Mesenteric fat pad (tissue), 1 donor: Measurements from ENCODE around the gene HDAC4. TPM values are rescaled to one million over a fixed set of nuclear protein-coding genes. Genes with fewer than 3 reads are reported as not detected.
A peak's percentile ranks its signal among the peaks of the same experiment; 100 is the strongest.

Experiments
- DNase-seq: peaks from one replicate; pipeline ENCODE4 v3.0.0-alpha.2; 2020; ENCODE audit warnings: low spot score
- total RNA-seq: library from RNA; stranded (reverse); fragmentation: NEBNext Ultra II Directional; extraction: Animal tissue kit (Norgen Biotek cat#: 25700); gene quantifications from one replicate; pipeline ENCODE4 v1.2.1, GENCODE V29; 2021
- donor health status: DM: yes; HTN: yes; CAD: no.

The HDAC4 gene
- total RNA-seq, 1 donor from 2014 or later, result 44.9 TPM

DNA sequence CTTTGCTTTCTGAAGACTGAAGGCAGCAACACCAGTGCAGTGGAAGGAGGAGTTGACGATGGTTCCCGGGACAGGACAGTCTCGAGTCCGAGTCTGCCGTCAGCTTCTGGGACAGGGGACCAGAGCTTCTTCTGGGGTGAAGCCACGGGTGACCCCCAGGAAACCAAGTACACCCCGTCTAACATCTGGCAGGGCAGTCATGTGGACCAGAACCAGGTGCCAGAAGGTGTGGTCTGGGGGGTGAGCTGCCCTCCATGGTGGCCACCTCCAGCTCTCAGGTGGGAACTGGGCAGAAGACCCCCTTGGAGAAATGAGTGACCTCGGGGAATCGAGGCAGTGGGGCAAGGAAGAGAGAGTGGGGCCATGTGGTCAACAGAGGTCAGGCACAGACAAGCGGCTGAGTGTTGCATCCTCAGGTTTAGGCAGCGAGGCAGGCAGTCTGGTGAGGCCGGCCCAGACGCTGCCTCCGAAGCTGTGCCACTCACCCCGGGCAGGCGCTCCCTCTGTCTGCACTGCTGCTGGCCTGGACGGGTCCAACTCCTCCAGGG lies 204.3 kb downstream of the HDAC4 start:
- DNase-seq, result peak; percentile 82

DNA sequence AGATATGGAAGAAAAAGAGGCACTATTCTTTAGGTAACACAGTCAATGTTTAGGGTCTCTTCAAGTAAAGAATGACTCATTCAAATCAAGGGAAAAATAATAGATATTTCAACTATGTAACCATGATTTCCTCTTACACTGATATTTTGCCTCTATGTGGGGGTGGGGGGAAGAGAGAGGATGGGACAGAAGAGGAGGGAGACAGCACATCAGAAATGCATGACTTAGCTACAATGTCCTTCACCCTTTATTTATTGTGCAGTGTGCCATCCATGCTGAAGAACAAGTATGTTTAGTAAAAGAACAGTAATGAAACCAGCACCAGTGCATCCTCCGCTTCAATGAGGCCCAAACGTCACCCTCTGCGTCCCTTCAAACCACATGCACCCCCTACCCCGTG lies 204.8 kb downstream of the HDAC4 start:
- DNase-seq, result no peak

DNA sequence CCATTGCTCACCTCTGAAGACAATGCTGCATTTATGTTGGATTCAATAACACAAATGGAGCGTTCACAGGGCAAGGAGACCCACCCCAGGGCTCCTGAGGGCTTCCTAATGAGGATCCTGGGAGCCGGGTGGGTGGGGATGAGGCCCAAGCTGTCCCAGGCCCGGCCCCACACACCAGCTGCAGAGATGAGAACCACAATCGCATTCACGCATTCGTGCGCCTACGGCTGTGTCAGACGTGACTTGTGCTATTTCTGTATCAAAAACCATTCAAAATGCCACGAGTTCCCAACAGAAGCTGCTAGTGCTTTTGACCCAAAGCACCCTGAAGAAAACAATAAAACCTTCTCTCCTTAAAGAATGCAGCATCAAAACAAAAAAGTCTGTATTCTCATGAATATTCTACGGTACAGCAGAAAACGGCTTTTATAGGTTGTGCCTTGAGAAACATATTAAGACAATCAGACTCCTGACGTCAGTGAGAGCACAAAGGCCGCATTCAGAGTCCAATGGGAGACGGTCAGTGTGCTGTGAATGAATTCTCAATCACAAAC lies 205.4 kb downstream of the HDAC4 start:
- peak; percentile 57 for DNase-seq

DNA sequence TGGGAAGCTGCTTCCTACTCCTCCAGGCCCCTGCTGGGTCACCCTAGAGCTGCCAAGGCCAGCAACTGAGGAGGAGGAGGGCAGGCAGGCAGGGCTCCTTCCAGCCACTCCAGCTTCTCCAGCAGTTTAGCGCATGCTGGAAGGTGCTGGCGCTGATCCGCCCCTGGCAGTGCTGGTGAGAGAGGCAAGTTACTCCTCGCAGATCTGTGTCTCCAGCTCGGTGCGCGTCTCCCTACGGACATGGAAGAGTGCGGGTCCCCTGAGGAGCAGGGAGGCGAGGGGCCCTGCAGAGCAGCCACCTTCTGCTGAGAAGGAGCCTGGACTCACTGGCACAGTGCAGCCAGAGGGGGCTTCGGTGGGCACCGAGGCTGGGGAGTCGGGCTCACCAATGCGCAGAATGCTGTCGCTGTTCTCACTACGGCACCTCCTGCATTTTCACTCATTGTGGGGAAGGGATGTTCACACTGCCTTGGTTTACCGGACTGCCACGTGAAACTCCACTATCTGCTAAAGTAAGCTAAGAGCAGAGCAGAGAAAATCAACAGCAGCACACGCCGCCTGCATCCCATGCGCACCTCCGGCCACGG lies 206.0 kb downstream of the HDAC4 start:
- DNase-seq, result peak; percentile 81

DNA sequence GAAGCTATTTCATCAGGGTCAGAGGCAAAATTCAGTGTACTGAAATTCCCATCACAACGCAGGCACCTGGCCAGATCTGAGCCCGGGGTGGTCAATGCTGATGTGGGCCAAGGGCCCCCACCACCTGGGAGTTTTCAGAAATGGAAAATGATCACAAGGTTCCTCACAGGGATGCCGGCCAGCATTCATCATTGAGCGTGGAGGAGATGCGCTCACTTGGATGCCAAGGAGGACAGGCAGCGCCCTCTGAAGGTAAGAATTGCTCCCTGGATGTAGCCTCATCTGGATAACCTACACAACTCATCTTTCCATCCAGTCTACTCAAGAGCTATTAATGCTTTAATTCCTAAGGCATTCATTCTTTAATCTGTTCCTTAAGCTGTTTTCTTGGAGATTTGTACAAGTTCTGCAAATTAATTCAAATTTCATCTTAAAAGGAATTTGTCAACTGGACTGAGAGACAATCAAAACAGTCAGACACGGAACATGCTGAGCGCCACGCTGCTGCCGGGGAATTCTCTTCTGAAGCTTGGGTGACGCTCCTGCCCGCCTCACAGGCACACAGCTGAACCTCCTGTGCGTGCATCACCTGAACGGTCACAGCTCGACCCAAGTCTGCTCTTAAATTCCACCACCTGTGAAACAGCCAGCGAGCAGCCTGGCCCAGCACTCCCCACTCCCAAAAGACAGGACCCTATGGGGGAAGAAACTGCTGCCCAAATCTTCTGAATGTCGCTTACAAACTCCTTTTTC lies 206.7 kb downstream of the HDAC4 start:
- DNase-seq, result peak; percentile 60

DNA sequence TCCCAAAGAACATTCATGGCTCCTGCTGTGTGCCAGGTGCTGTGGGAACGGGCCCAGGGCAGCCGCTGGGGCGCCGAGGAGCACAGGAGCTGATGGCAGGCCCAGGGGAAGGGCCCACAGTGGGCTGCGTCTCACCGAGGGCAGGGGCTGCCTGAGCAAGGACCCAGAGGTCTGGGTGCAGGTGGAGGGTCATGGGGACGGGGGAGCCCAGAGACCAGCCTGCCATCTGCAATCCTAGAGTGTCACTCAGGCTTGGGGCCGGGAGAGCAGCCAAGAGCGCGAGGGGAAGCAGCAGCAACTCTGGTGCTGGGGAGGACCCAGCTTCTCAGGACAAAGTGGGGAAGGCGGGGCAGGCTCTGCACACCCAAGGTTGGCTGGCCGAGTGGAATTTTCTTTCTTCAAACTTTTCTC lies 207.4 kb downstream of the HDAC4 start:
- peak; percentile 72 for DNase-seq

DNA sequence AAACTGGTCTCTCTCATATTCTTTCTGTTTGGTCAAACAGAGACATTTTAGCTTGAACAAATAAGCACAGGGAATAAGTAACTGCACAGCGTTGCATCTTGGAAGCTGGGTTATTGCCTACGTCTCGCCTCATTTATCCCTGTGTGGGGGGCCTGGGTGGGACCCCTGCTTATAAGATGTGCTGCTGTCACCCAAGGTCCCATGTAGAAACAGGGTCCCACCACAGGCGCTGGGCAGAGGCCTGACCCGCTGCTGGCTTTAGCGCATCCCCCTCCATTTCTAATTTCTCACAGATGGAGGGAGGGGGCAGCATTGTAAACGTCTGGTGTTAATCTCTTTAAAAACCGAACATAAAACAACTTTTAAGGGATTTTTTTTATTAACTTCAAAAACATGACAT lies 207.8 kb downstream of the HDAC4 start:
- DNase-seq, result peak; percentile 71

DNA sequence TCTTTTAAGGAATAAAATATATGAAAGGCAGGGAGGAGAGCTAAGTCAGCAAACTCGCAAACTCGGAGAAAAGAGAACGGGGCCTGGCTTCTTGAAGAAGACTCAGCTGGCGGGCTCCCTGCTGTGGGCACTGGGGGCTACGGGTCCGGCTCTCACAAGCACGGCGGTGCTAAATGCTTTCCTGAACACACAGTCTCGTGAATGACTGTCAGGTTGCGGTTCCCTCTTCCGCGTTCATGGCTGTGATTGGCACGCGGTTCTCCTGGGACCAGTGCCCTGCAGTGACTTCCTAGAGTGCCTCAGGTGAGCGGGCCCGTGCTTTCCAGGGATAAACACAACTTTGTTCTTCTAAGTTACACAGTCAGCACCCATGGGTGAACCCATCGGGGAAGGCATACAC lies 208.4 kb downstream of the HDAC4 start:
- peak; percentile 68 for DNase-seq

DNA sequence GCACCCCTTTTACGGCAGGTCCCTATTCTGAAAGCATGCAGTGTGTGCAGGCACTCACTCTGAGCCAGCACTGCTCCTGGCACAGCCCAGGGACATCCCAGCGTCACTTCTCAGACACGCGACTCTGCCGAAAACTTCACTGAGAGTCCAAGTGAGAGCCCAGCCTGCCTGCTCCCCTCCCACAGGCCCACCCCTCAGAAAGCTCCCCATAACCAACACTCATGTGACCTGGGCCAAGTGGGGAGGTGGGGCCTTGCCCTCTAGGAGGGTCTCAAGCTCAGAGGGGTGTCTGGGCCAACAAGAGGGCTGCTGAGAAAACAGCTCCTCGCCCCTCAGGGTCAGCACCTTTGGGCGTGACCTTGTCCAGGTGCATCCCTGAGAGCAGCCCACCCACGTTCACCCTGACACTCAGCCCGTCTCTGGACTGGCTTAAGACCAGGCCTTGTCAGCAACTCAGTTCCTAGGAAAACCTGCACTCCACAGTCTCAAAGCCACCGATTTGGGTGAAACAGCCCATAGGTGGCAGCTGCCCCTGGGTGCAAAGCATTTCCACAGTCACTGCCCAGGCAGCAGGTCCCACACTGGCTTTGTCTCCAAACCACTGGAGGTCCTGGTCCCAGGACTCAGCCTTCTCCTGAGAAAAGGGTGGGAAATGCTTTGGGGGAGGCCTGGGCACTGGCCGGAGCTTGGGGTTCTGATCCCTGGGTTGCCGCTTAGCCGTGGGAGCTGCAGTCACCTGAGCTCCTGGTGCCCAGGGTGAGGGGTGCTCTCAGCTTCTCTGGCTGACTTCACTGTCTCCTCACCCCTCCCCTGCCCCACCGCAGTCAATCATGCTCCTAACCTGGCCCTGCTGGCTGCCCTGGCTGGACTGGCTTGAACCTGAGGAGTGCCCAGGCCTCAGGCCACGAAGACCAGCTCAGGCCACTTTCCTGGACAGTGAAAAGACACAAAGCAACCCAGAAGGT lies 209.6 kb downstream of the HDAC4 start:
- peak; percentile 81 for DNase-seq

DNA sequence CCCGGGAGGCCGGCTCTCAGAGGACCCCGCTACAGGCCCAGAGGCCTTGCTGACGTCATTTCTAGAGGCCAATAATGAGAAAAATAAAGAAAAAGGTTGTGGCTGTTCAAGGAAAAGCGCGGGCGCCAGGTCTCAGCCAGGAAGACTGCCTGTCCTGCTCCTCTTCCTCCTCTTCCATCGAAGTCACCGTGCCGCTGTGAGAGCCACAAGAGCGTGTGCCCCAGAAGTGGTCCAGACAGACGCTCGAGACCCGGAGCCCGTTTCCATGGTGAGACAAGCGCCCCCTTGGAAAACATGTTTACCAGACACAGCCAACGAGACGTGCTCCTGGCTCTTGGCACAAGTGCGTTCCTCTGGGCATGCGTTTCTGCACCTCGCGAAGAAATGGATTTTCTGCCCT lies 210.5 kb downstream of the HDAC4 start:
- DNase-seq, result peak; percentile 53

DNA sequence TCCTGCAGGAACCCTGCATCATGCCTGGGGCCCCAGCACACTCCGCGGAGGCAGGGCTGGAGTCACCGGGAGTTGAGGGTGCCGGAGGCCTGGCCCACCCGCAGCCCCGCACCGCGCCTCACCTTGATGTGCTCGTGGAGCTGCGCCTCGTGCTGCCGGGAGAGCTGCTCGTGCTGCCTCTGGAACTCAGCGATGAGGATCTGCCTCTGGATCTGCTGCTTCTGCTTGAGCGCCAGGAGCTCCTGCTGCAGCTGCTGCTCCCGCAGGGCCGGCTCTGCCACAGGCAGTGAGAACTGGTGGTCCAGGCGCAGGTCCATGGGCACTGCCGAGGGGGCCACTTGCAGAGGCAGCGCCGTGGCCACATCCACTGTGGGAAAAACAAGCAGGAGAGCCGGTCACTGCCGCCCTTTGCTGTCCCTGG lies 211.1 kb downstream of the HDAC4 start:
- peak; percentile 80 for DNase-seq

DNA sequence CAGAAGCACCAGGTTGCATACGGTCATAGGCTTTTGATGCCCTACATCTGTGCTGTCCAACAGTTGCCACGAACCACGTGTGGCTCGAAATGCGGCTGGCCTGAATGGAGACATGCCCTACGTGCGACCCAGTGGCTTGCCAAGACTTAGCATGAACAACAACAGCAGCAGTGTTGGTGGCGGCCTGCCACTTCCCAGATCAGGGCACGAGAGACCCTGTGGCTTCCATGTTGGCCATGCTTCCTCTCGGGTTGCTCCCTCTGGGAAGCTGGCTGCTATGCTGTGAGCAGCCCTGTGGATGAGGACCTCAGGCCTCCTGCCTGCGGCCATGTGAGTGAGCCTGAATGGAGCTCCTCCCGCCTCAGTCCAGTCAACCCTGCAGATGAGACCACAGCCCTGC lies 212.3 kb downstream of the HDAC4 start:
- peak; percentile 49 for DNase-seq

DNA sequence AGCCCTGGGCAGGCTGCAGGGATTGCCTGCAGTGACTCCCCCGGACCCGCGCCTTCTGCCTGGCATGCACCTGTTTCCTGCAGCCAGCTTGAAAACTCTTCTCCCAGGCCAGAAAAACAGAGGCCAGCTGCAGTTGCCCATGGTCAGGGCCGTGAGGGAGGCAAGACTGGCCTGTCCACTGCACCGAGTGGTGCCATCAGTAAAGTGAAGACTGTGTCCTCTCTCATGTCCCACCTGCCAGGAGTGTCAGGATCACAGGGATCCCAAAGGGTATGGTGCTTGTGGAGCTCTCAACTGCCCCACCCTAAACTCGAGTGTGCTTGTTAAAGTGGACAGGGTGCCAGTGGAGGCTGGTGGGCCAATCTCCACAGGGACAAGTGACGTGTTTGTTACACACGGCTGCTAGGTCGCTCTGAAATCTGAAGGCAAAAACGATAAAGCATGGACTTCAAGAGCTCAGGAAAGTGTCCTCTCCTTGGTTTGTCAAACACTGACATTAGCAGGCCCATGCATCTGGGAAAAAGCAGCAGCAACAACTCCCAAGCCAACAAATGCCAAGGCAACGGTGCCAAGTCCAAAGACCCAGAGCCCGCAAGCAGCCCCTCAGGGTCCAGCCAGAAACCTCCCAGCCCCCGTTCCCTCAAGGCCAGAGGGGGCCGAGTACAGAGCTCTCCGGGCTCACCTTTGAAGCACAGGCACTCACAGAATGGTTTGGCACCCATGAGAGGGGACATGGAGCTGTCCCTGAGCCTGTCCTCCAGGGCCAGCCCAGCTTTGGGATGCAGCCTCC lies 213.2 kb downstream of the HDAC4 start:
- DNase-seq, result peak; percentile 62

DNA sequence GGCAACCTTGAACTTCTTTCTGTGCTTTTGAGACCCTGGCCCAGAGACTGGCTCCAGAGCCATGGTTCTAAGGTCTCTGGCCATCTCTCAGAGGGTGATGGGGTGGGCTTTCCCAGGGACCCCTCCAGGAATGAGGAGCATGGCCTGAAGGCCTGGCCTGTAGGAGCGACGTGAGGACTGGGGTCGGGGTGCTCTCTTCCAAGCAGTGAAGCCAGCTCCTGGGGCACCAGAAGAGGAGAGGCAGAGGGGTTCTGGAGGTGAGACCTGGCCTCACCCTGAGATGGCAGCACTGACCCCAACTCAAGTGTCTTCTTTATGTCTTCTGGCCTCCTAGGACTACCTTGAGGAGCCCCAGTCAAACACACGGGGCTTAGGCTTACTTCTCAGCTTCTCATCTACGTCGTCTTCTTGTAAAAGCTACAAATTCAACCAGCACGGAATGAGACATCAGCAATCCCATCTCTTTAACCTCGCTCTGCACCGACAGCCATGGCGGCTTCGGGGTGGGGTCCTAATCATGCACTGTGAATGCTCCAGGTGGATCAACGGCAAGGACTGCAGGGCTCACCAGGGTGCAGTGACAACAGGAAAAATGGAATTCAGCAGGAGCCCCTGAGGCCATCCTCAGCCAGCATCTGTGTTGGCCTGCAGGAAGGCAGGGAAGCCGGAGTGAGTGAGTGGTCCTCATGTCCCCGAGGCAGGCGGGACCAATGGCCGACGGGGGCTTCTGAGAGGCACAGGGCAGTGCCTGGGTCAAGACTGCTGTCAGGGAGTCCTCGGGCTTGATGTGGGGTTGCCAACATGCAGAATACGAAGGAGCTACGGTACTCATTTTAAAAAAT lies 214.1 kb downstream of the HDAC4 start:
- DNase-seq, result peak; percentile 59

DNA sequence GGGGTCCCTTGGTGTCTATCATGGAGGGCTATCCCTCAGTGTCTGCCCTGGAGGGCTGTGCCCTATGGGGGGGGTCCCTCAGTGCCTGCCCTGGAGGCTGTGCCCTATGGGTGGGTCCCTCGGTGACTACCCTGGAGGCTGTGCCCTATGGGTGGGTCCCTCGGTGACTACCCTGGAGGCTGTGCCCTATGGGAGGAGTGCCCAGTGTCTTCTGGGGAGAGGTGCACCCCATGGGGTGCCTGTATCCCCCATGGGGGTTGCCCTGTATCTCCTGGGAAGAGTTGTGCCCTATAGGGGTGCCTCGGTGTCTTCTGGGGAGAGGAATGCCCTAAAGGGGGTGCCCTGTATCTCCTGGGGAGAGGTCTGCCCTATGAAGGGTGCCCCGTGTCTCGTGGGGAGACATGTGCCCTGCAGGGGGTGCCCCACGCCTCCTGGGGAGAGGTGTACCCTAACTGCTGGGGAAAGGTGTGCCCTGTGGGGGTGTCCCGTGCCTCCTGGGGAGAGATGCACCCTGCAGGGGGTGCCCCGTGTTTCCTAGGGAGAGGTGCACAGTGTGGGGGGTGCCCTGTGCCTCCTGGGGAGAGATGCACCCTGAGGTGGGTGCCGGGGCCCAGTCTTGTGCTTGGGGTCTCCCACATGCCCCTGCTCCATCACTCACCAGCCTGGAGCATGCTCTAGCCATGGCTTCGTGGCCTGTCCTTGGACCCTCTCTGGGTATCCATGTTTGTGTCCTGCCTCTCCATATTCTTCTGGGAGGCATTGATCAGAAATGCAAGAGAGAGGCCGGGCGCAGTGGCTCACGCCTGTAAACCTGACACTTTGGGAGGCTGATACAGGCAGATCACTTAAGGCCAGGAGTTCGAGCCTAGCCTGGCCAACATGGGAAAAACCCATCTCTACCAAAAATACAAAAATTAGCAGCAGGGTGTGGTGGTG lies 215.6 kb downstream of the HDAC4 start:
- peak; percentile 69 for DNase-seq

DNA sequence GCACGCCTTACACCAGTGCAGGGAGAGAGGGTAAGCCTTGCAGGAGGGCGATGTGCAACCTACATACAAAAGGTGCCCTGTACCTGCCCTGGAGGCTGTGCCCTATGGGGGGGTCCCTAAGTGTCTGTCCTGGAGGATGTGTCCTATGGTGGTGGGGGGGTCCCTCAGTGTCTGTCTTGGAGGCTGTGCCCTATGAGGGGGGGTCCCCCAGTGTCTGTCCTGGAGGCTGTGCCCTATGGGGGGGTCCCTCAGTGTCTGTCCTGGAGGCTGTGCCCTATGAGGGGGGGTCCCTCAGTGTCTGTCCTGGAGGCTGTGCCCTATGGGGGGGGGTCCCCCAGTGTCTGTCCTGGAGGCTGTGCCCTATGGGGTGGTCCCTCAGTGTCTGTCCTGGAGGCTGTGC lies 216.6 kb downstream of the HDAC4 start:
- peak; percentile 45 for DNase-seq

DNA sequence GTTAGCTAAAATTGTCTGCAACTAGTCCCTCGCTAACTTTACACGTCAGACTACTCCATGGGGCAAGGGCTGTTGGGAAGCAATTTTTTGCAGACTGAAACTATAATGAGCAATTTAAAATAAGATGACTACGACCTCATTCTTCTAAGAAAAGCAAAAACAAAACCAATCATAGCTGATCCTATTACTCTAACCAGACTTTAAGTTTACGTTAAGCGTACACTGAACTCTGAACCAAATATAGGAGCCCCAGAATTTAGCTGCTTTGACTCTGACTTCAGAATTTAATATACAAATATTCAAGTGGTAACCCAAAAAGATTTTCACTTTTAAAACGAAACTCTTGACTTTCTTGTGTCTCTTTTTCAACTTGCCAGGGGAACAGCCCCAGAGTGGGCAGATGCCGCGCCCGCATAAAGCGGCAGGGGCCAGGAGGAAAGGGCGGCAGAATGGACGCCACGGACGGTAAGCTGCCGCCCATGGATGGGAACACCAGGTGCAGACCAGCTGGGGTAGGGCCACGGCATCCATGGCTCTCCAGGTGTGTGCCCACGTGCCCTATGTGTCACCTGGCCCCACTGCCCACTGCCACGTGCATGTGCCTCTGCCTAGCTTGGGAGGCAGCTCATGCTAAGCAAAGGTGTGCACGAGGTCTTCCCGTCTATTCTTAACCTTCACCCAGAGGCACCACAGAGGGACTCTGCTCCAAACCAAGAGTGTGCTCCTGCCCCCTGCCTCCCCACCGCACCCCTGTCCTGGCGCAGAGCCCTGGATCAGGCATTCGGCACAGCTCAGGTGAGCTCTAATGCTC lies 217.6 kb downstream of the HDAC4 start:
- DNase-seq, result peak; percentile 84
